GM18511 (cell line): ENCODE data around the gene DROSHA.

Source experiments
- ATAC-seq: cut with Tn5 transposase; IDR thresholded peaks from one replicate; pipeline ENCODE4 v1.9.1; 2021; ENCODE audit warnings: mild to moderate bottlenecking, moderate library complexity; ENCODE audit not compliant: unreplicated experiment

Gene DROSHA

DNA sequence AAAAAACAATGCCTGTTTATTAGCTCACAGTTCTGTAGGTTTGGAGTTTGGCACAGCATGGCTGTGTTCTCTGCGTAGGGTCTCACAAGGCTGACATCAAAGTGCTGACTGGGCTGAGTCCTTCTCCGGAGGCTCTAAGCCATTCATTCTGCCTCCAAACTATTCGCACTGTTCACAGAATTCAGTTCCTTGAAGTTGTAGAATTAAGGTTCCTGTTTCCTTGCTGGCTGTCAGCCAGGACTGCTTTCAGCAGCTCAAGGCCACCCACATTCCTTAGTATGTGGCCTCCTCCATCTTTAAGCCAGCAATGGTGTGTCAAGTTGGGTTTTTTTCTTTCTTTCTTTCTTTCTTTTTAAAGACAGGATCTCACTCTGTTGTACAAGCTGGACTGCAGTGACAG, 176.6 kb downstream of the DROSHA start:
- ATAC-seq, result no peak
